CD4-positive, alpha-beta memory T cell (primary cell): ENCODE data around the gene DEAF1. TPM values are rescaled to one million over a fixed set of nuclear protein-coding genes. Genes with fewer than 3 reads are reported as not detected.

Experiments
- CTCF ChIA-PET: fragments of 350-600 bp; sonication (Branson Sonifier 250); formaldehyde crosslinking; loops from one replicate; lab custom pipeline; 2021; ENCODE audit warnings: inconsistent platforms; ENCODE audit not compliant: partially characterized antibody; lab: Charles Lee
- POLR2A ChIA-PET: fragments of 350-600 bp; sonication (Branson Sonifier 250); formaldehyde crosslinking; loops from one replicate; lab custom pipeline; 2021; ENCODE audit not compliant: partially characterized antibody; lab: Charles Lee
- DNase-seq, 5 donors: peaks; one replicate each; pipeline versions ENCODE4 v3.0.0 to v3.0.0-alpha.2; 2020 to 2022; ENCODE audit warnings: mixed read lengths in 1 of 5
- H3K27ac ChIP-seq: one replicate; pipeline ENCODE4 v1.7.0; 2013; ENCODE audit warnings: low read depth, low read length
- H3K27me3 ChIP-seq: 2 replicates; pipeline ENCODE4 v1.7.0; 2013; ENCODE audit warnings: mild to moderate bottlenecking, low read length, moderate library complexity; ENCODE audit not compliant: insufficient read depth
- H3K36me3 ChIP-seq: 2 replicates; pipeline ENCODE4 v1.7.0; 2013; ENCODE audit warnings: mild to moderate bottlenecking, low read length, moderate library complexity; ENCODE audit not compliant: insufficient read depth
- H3K4me1 ChIP-seq: 2 replicates; pipeline ENCODE4 v1.7.0; 2013; ENCODE audit warnings: mild to moderate bottlenecking, low read length, moderate library complexity; ENCODE audit not compliant: insufficient read depth
- H3K4me3 ChIP-seq, 2 donors: one replicate each; pipeline ENCODE4 v1.7.0; 2013; ENCODE audit warnings: low read length in 2 of 2, mild to moderate bottlenecking in 1 of 2
- H3K9me3 ChIP-seq, 2 donors: one replicate each; pipeline ENCODE4 v1.7.0; 2013; ENCODE audit warnings: low read length in 2 of 2, control low read depth in 1 of 2; ENCODE audit not compliant: control insufficient read depth in 1 of 2
- H3K27ac Mint-ChIP-seq, 7 donors: one replicate each; pipeline ENCODE4 v1.8.0; 2020 to 2021; ENCODE audit warnings: mixed read lengths in 7 of 7, mild to moderate bottlenecking in 6 of 7, inconsistent platforms in 3 of 7, moderate library complexity in 3 of 7
- H3K27me3 Mint-ChIP-seq, 2 donors: one replicate each; pipeline ENCODE4 v1.8.0; 2020 to 2021; ENCODE audit warnings: mixed read lengths in 2 of 2
- H3K36me3 Mint-ChIP-seq, 2 donors: one replicate each; pipeline ENCODE4 v1.8.0; 2020 to 2021; ENCODE audit warnings: mixed read lengths in 2 of 2, inconsistent platforms in 1 of 2, mild to moderate bottlenecking in 1 of 2
- H3K4me1 Mint-ChIP-seq, 4 donors: one replicate each; pipeline ENCODE4 v1.8.0; 2020 to 2021; ENCODE audit warnings: mixed read lengths in 4 of 4, mild to moderate bottlenecking in 1 of 4
- H3K4me3 Mint-ChIP-seq, 8 donors: one replicate each; pipeline ENCODE4 v1.8.0; 2020 to 2021; ENCODE audit warnings: mixed read lengths in 8 of 8, mild to moderate bottlenecking in 7 of 8, moderate library complexity in 6 of 8, inconsistent platforms in 3 of 8
- H3K9me3 Mint-ChIP-seq, 8 donors: one replicate each; pipeline ENCODE4 v1.8.0; 2020 to 2021; ENCODE audit warnings: mixed read lengths in 8 of 8, mild to moderate bottlenecking in 5 of 8, inconsistent platforms in 3 of 8, moderate library complexity in 1 of 8
- intact Hi-C: fragments of 100-400 bp; cut with micrococcal nuclease; formaldehyde crosslinking; loops from one replicate; pipeline ENCODE4 v1.15.1; 2023
- polyA plus RNA-seq, 2 donors: library from polyadenylated mRNA; unstranded; fragments of 300-500 nt; fragmentation: Illumina TruSeq; gene quantifications; one replicate each; pipeline ENCODE4 v1.2.3, GENCODE V29; 2021
- total RNA-seq, 2 experiments: library from RNA; stranded (reverse); gene quantifications; one replicate each; pipeline ENCODE4 v1.2.3, GENCODE V29; 2021

The DEAF1 gene
- total and polyA plus RNA-seq, 4 experiments from 2014 or later, result 34.5 to 50.8 (median 42.8) TPM

DNA sequence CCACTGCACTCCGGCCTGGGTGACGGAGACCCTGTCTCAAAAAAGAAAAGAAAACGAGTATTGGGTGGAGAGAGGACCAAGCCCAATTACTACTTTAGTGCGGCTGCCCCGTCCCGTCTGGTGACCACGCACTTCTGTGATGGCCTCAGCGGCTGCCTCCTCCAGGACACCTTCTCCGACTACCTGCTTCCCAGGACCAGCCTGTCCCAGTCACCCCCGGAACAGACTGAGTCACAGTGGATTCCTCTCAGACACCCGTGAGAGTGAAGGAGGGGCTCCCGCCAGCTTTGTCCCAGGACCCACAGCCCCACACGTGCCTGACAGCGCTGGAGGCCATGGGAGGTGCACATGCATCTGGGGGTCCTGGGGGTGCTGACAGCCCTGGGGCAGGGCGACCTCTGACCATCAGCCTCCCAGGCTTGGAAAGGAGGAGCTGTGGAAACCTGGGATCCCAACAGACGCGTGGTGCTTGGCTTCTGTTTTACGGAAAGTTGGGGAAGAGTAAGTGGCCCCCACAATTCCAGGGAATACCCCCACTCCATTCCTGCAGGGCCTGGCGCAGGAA lies 53.1 kb downstream of the DEAF1 start:
- intact Hi-C loops, result no loop called here
- POLR2A ChIA-PET, result no interaction called here
- Histone ChIP-seq H3K4me3 (no peak overlapping the region), H3K4me1 (no peaks in the 10 kb centered on the region), H3K27me3 (peaks cover 12% of the 10 kb centered on the region), H3K27ac (no peak overlapping the region), H3K36me3 (no peaks in the 10 kb centered on the region), H3K9me3 (no peaks in the 10 kb centered on the region)
- no peak for DNase-seq
- no peak overlapping the region for H3K27ac Mint-ChIP-seq
- peaks cover 0 to 18% (median 1%) of the 10 kb centered on the region in 4 donors for H3K4me1 Mint-ChIP-seq
- H3K4me3 Mint-ChIP-seq, result no peak overlapping the region
- H3K36me3 Mint-ChIP-seq, result peaks cover 0 to 3% of the 10 kb centered on the region in 2 donors
- no peaks in the 10 kb centered on the region for H3K9me3 Mint-ChIP-seq
- peaks cover 5 to 7% of the 10 kb centered on the region in 2 donors for H3K27me3 Mint-ChIP-seq
- CTCF ChIA-PET, result interaction anchor here (1.4 kb wide), 1 partner anchor 15 kb away, joined by 3 read pairs; no protein-coding TSS in a partner anchor

DNA sequence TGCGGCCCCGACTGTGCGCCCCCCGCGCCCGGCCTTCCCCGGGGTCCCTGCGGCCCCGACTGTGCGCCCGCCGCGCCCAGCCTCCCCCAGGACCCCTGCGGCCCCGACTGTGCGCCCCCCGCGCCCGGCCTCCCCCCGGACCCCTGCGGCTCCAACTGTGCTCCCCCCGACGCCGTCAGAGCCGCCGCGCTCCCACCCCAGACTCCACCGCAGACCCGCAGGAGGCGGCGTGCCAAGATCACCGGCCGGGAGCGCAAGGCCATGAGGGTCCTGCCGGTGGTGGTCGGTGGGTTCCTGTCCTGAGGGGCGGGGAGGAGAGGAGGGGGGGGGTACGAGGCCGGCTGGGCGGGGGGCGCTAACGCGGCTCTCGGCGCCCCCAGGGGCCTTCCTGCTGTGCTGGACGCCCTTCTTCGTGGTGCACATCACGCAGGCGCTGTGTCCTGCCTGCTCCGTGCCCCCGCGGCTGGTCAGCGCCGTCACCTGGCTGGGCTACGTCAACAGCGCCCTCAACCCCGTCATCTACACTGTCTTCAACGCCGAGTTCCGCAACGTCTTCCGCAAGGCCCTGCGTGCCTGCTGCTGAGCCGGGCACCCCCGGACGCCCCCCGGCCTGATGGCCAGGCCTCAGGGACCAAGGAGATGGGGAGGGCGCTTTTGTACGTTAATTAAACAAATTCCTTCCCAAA lies 54.9 kb downstream of the DEAF1 start:
- H3K36me3 Mint-ChIP-seq, result peaks cover 0 to under 1% of the 10 kb centered on the region in 2 donors
- no peak overlapping the region for H3K4me3 ChIP-seq
- H3K36me3 ChIP-seq, result no peaks in the 10 kb centered on the region
- H3K9me3 Mint-ChIP-seq, result no peaks in the 10 kb centered on the region
- DNase-seq, result no peak
- no peak overlapping the region for H3K27ac ChIP-seq
- H3K27me3 ChIP-seq, result peaks cover 16% of the 10 kb centered on the region
- H3K4me1 ChIP-seq, result no peaks in the 10 kb centered on the region
- intact Hi-C loops, result no loop called here
- POLR2A ChIA-PET, result no interaction called here
- peaks cover 9 to 14% of the 10 kb centered on the region in 2 donors for H3K27me3 Mint-ChIP-seq
- peaks cover 0 to 22% (median 1%) of the 10 kb centered on the region in 4 donors for H3K4me1 Mint-ChIP-seq
- CTCF ChIA-PET, result no interaction called here
- peak overlapping the region in 1 of 7 donors; percentile 46 for H3K27ac Mint-ChIP-seq
- H3K9me3 ChIP-seq, result no peaks in the 10 kb centered on the region
- peak overlapping the region in 3 of 8 donors; percentile 39 to 59 (median 49) for H3K4me3 Mint-ChIP-seq

DNA sequence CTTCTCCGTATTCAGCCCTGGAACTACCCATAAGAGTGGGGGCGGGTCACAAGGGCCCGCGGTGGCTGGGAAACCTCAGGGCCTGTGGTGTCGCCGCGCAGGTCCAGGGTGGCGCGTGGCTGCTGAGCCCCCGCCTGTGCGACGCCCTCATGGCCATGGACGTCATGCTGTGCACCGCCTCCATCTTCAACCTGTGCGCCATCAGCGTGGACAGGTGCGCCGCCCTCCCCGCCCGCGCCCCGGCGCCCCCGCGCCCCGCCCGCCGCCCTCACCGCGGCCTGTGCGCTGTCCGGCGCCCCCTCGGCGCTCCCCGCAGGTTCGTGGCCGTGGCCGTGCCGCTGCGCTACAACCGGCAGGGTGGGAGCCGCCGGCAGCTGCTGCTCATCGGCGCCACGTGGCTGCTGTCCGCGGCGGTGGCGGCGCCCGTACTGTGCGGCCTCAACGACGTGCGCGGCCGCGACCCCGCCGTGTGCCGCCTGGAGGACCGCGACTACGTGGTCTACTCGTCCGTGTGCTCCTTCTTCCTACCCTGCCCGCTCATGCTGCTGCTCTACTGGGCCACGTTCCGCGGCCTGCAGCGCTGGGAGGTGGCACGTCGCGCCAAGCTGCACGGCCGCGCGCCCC lies 55.6 kb downstream of the DEAF1 start:
- Mint-ChIP-seq H3K27me3 (peaks cover 11 to 14% of the 10 kb centered on the region in 2 donors), H3K36me3 (no peaks in the 10 kb centered on the region), H3K27ac (no peak overlapping the region), H3K9me3 (peaks cover 0 to 1% (median 0%) of the 10 kb centered on the region in 8 donors), H3K4me1 (peaks cover 0 to 22% (median 1%) of the 10 kb centered on the region in 4 donors), H3K4me3 (no peak overlapping the region)
- CTCF ChIA-PET, result no interaction called here
- Histone ChIP-seq H3K9me3 (no peaks in the 10 kb centered on the region), H3K27me3 (peaks cover 16% of the 10 kb centered on the region), H3K36me3 (no peaks in the 10 kb centered on the region), H3K4me3 (no peak overlapping the region), H3K4me1 (no peaks in the 10 kb centered on the region), H3K27ac (no peak overlapping the region)
- no peak for DNase-seq
- intact Hi-C loops, result no loop called here
- POLR2A ChIA-PET, result interaction anchor here (0.5 to 1.1 kb wide), 2 partner anchors 9 to 23 kb away, joined by 3 to 4 read pairs; no protein-coding TSS in a partner anchor

DNA sequence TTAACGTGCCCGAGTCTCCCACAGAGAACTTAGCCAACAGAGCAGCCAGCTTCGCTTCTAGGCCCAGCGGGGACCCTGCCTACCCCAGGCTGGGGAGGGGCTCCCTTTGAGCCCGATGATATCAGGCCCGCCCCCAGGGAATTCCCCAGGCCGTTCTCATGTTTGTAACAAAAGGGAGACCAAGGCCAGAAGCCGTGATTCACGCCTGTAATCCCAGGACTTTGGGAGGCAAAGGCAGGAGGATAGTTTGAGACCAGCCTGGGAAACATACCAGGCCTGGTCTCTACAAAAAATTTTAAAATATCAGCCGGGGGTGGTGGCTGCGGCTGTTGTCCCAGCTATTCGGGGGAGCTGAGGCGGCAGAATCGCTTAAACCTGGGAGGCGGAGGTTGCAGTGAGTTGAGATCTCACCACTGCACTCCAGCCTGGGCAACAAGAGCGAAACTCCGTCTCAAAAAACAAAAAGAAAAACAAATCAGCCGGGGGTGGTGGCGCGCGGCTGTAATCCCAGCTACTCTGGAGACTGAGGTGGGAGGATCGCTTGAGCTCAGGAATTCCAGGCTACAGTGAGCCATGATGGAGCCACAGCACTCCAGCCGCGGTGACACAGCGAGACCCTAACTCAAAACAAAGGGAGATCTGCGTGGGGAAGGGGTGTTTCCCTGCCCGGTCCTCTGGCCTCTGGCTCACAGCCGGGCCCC lies 56.2 kb downstream of the DEAF1 start:
- H3K4me3 ChIP-seq, result no peak overlapping the region
- H3K27ac Mint-ChIP-seq, result peak overlapping the region in 1 of 7 donors; percentile 15
- ChIA-PET CTCF (no interaction called here), POLR2A (interaction anchor here (1.1 kb wide), 1 partner anchor 9 kb away, joined by 4 read pairs; no protein-coding TSS in a partner anchor)
- no peaks in the 10 kb centered on the region for H3K36me3 Mint-ChIP-seq
- no peak overlapping the region for H3K27ac ChIP-seq
- H3K4me1 Mint-ChIP-seq, result peaks cover 0 to 22% (median 1%) of the 10 kb centered on the region in 4 donors
- DNase-seq, result no peak
- no peaks in the 10 kb centered on the region for H3K36me3 ChIP-seq
- H3K4me1 ChIP-seq, result no peaks in the 10 kb centered on the region
- H3K9me3 ChIP-seq, result no peaks in the 10 kb centered on the region
- peak overlapping the region in 5 of 8 donors; percentile 9 to 44 (median 33) for H3K4me3 Mint-ChIP-seq
- H3K27me3 Mint-ChIP-seq, result peaks cover 11 to 14% of the 10 kb centered on the region in 2 donors
- H3K9me3 Mint-ChIP-seq, result peaks cover 0 to 2% (median 0%) of the 10 kb centered on the region in 8 donors
- H3K27me3 ChIP-seq, result peaks cover 16% of the 10 kb centered on the region
- intact Hi-C loops, result no loop called here

DNA sequence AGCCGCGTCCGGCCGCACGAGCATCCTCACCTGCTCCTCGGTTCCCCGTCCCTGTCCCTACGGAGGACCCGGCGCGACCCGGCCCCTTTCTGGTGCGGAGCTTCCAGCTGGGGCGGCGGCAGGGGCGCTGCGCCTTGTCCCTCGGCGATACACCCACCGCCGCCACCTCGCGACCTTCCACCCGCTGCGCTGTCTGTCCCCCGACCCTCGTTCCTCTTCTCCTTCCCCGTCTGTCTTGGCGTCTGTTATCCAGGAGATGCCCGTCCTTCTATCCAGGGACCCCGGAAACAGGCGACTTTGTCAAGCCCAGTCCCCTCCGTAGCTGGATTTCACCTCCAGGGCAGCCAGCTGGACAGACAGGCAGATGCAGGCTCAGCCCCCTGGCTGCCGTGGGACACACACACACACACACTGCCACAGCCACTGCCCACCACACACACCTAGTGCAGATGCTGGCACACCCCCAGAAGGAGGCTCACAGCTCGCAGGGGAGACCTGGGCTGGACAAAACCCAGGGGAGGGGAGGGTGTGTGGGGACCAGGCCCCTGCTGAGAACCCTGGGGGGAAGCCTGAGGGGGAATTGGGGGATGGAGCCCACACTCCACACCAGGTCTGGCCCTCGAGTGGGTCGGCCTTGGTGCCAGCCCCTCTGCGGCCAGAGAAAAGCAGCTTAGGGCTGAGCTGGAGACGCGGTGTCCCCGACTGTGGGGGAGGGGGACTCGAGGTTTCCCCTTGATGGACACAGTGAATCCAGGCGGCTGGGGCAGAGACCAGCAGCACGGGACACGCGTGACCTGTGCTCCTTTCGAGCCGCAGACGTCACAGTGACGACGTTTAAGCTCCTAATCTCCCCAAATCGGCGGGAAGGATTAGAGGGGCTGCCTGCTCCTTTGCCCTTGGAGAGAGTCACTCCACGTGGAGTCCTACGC lies 57.2 kb downstream of the DEAF1 start:
- Mint-ChIP-seq H3K4me3 (peak overlapping the region in 4 of 8 donors; percentile 22 to 53 (median 36)), H3K27ac (peak overlapping the region in 1 of 7 donors; percentile 61), H3K9me3 (peaks cover 0 to 2% (median 0%) of the 10 kb centered on the region in 8 donors), H3K4me1 (peaks cover 0 to 22% (median 1%) of the 10 kb centered on the region in 4 donors), H3K36me3 (no peaks in the 10 kb centered on the region), H3K27me3 (peaks cover 11 to 14% of the 10 kb centered on the region in 2 donors)
- Histone ChIP-seq H3K27me3 (peaks cover 16% of the 10 kb centered on the region), H3K4me3 (no peak overlapping the region), H3K27ac (no peak overlapping the region), H3K9me3 (no peaks in the 10 kb centered on the region), H3K4me1 (no peaks in the 10 kb centered on the region), H3K36me3 (no peaks in the 10 kb centered on the region)
- CTCF ChIA-PET, result no interaction called here
- DNase-seq, result no peak
- POLR2A ChIA-PET, result no interaction called here
- intact Hi-C loops, result no loop called here

DNA sequence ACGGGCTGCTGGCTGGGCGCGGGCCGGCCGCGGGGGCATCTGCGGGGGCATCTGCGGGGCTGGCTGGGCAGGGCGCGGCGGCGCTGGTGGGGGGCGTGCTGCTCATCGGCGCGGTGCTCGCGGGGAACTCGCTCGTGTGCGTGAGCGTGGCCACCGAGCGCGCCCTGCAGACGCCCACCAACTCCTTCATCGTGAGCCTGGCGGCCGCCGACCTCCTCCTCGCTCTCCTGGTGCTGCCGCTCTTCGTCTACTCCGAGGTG lies 57.8 kb downstream of the DEAF1 start:
- ChIA-PET POLR2A (no interaction called here), CTCF (no interaction called here)
- Mint-ChIP-seq H3K4me1 (peaks cover 0 to 22% (median 1%) of the 10 kb centered on the region in 4 donors), H3K27ac (no peak overlapping the region), H3K9me3 (peaks cover 0 to 2% (median 0%) of the 10 kb centered on the region in 8 donors), H3K4me3 (peak overlapping the region in 4 of 8 donors; percentile 22 to 53 (median 36)), H3K36me3 (no peaks in the 10 kb centered on the region), H3K27me3 (peaks cover 11 to 14% of the 10 kb centered on the region in 2 donors)
- DNase-seq, result no peak
- Histone ChIP-seq H3K36me3 (no peaks in the 10 kb centered on the region), H3K27me3 (peaks cover 16% of the 10 kb centered on the region), H3K4me3 (no peak overlapping the region), H3K4me1 (no peaks in the 10 kb centered on the region), H3K27ac (no peak overlapping the region), H3K9me3 (no peaks in the 10 kb centered on the region)
- intact Hi-C loops, result no loop called here
